ENCODE data around the gene KHSRP. TPM values are rescaled to one million over a fixed set of nuclear protein-coding genes. Genes with fewer than 3 reads are reported as not detected.

KHSRP gene
- total and polyA plus RNA-seq, 2 of the 4 experiments (the other 2 are of a cell fraction): 31.9 to 93.7 TPM

DNA sequence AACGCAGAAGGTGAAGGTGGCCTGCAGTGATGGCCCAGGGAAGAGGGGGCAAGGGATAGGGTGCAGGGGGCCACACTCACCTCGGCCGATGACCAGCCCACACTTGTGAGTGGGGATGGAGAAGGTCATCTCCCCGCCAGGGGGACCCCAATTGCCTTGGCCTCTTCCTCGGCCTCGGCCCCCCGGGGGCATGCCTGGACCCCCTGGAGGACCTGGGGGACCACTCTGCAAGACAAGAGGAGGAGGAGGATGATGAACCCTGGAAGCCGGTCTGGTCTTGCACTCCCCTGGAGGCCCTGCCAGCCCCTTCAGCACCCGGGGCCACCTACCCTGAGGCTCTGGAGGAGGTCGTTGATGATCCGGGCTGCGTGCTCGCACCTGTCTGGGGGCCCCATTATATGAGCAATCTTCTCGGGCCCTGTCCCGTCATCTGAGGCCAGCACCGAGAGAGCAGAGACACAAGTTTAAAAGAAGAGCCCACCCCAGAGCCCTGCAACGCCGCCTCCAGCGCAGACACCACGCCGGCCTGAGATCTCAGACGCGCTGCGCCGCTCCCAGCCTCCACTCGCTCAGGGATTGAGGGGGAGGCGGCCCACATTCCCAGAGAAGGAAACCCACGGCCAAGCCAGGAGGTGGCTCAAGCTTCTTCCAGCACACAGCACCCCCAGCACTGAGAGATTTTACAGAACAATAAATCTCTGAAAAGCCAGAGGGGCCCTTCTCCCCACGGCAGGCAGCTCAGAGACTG, 7.8 kb downstream of the KHSRP start:
- H4K8ac ChIP-seq (ENCODE audit: low read depth in 2 of 2, low read length in 2 of 2): no peak overlapping the region
- no peaks in the 10 kb centered on the region for H3K27me3 ChIP-seq (ENCODE audit: control insufficient read depth, insufficient read depth, low read length)
- no peak overlapping the region for H3K4ac ChIP-seq (ENCODE audit: low read depth, low read length)
- no peak overlapping the region for H2AFZ ChIP-seq (replicated peaks; ENCODE audit: low read length, poor library complexity)
- H3K36me3 ChIP-seq (ENCODE audit: control insufficient read depth, insufficient read depth, low read length): peaks cover 80% of the 10 kb centered on the region
- no peaks in the 10 kb centered on the region for H3K4me1 ChIP-seq (ENCODE audit: control insufficient read depth, insufficient read depth, low read length)
- DNase-seq (no peak), ATAC-seq (ENCODE audit: low read depth) (no peak)
- H3K23ac ChIP-seq (ENCODE audit: low read depth, low read length): no peak overlapping the region
- ChIA-PET POLR2A (ENCODE audit: unreplicated experiment) (no interaction called here), CTCF (no interaction called here)
- no peak overlapping the region for H2BK5ac ChIP-seq (ENCODE audit: low read depth, low read length, poor library complexity, severe bottlenecking)
- no peak overlapping the region for H2BK120ac ChIP-seq (ENCODE audit: low read depth, low read length)
- H2BK20ac ChIP-seq (ENCODE audit: low read depth, low read length): no peak overlapping the region
- H4K5ac ChIP-seq (ENCODE audit: low read depth, low read length): no peak overlapping the region
- no peaks in the 10 kb centered on the region for H3K9me1 ChIP-seq (ENCODE audit: insufficient read depth, low read length)
- intact Hi-C loops (cut with micrococcal nuclease): loop anchor here (10.0 kb wide), 1 partner anchor 372 kb away; no protein-coding TSS in a partner anchor
- TF ChIP-seq SMC3 (IDR thresholded peaks at IDR 0.05; ENCODE audit: low read depth, low read length): no peak
- TF ChIP-seq POLR2A (IDR thresholded peaks at IDR 0.05; ENCODE audit: low read depth, low read length): no peak
- no peak for TF ChIP-seq RCOR1 (IDR thresholded peaks at IDR 0.05; ENCODE audit: insufficient replicate concordance, low read length)
- no peak for TF ChIP-seq CHD1 (IDR thresholded peaks at IDR 0.05; ENCODE audit: low read depth, low read length)
- no peak for TF ChIP-seq MAZ (IDR thresholded peaks at IDR 0.05; ENCODE audit: borderline replicate concordance, low read depth, low read length)
- TF ChIP-seq MAFK (IDR thresholded peaks at IDR 0.05; ENCODE audit: low read depth, low read length): no peak
- no peak for TF ChIP-seq RAD21 (IDR thresholded peaks at IDR 0.05; ENCODE audit: low read length)
- TF ChIP-seq FOS (IDR thresholded peaks at IDR 0.05; ENCODE audit: low read depth, low read length): no peak
- no peak for TF ChIP-seq MXI1 (IDR thresholded peaks at IDR 0.05; ENCODE audit: borderline replicate concordance, low read depth, low read length)
- TF ChIP-seq ELK1 (IDR thresholded peaks at IDR 0.05; ENCODE audit: borderline replicate concordance, low read depth, low read length): no peak
- TF ChIP-seq NFE2L2 (IDR thresholded peaks at IDR 0.05; ENCODE audit: low read depth, low read length): no peak
- no peak for TF ChIP-seq RFX5 (IDR thresholded peaks at IDR 0.05; ENCODE audit: low read depth, low read length)
- TF ChIP-seq USF2 (IDR thresholded peaks at IDR 0.05; ENCODE audit: low read depth, low read length): no peak
- TF ChIP-seq CTCF (conservative IDR thresholded peaks at IDR 0.05; ENCODE audit: low read depth, low read length): no peak
- TF ChIP-seq BHLHE40 (IDR thresholded peaks at IDR 0.05; ENCODE audit: low read depth, low read length): no peak
- no peak for TF ChIP-seq CEBPB (IDR thresholded peaks at IDR 0.05; ENCODE audit: low read depth, low read length)
- H3K4me3 ChIP-seq (ENCODE audit: insufficient read depth, low read depth, low read length): no peak overlapping the region
- no peaks in the 10 kb centered on the region for H3K9me3 ChIP-seq (ENCODE audit: control insufficient read depth, insufficient read depth, low read length)
- no peak overlapping the region for H4K91ac ChIP-seq (ENCODE audit: insufficient read depth, low read depth, low read length)
- no peak overlapping the region for H3K4me2 ChIP-seq (ENCODE audit: low read depth, low read length)
- 84% methylated on average over 5 of the region's 29 CpGs; no CpG with 5 or more reads in 1 of the 2 experiments for WGBS, 2 experiments (ENCODE audit: extremely low coverage in 2 of 2, insufficient read length in 1 of 2)
- no peak overlapping the region for H3K18ac ChIP-seq (ENCODE audit: low read depth, low read length)
- H3K27ac ChIP-seq (ENCODE audit: insufficient read depth, low read length): no peak overlapping the region
- in situ Hi-C loops (cut with MboI; ENCODE audit: low sequenced_read_pairs): no loop called here
- dilution Hi-C loops (cut with HindIII; ENCODE audit: low sequenced_read_pairs, unreplicated experiment): no loop called here
- no peak overlapping the region for H2AK5ac ChIP-seq (ENCODE audit: low read depth, low read length)
- peaks cover 0 to 38% of the 10 kb centered on the region in 2 experiments; a peak in 2 of 4 replicates for H3K79me1 ChIP-seq (ENCODE audit: low read depth in 1 of 2, low read length in 2 of 2)
- peaks cover 46% of the 10 kb centered on the region for H4K20me1 ChIP-seq (ENCODE audit: insufficient read depth, low read length)
- no peak overlapping the region for H2BK15ac ChIP-seq (ENCODE audit: low read depth, low read length)
- no peak overlapping the region for H3K9ac ChIP-seq (ENCODE audit: low read depth, low read length)
- no peak overlapping the region for H3K56ac ChIP-seq (ENCODE audit: extremely low read depth, insufficient read depth, low read length)
- no peak overlapping the region for H3K14ac ChIP-seq (replicated peaks; ENCODE audit: low read depth, low read length)
- H2AK9ac ChIP-seq (replicated peaks; ENCODE audit: low read depth, low read length, poor library complexity): no peak overlapping the region
- BruUV-seq (replicated peaks): no TSS peak

All from IMR-90 (cell line).